Thoracic aorta (tissue), 2 donors: ENCODE results near the gene CD80. TPM values are rescaled to one million over a fixed set of nuclear protein-coding genes. Genes with fewer than 3 reads are reported as not detected.

Experiments
- ATAC-seq: fragments of 150-250 bp; one replicate; pipeline ENCODE4 v1.8.0; 2017; ENCODE audit warnings: low read depth; ENCODE audit not compliant: insufficient number of reproducible peaks, low FRiP score
- DNase-seq: peaks from one replicate; pipeline ENCODE4 v3.0.0-alpha.2; 2020; ENCODE audit warnings: low spot score
- H3K27ac ChIP-seq, 2 donors: fragments of 200-600 bp; sonication (generic); 1 replicate in 1 of 2; 2 replicates in 1 of 2; pipeline ENCODE4 v1.5.1; 2016; ENCODE audit warnings: mild to moderate bottlenecking in 2 of 2, moderate library complexity in 2 of 2
- H3K27me3 ChIP-seq: fragments of 200-600 bp; sonication (generic); replicated peaks from 2 replicates; pipeline ENCODE4 v1.6.0; 2016; ENCODE audit warnings: mild to moderate bottlenecking; ENCODE audit not compliant: insufficient read depth
- H3K36me3 ChIP-seq: fragments of 200-600 bp; sonication (generic); one replicate; pipeline ENCODE4 v1.5.1; 2016
- H3K4me1 ChIP-seq, 2 donors: fragments of 200-600 bp; sonication (generic); 1 replicate in 1 of 2; 2 replicates in 1 of 2; pipeline versions ENCODE4 v1.5.1 to v1.6.0; 2016; ENCODE audit warnings: low read depth in 2 of 2, mild to moderate bottlenecking in 1 of 2; ENCODE audit not compliant: control insufficient read depth in 1 of 2
- H3K4me3 ChIP-seq: fragments of 200-600 bp; sonication (generic); 2 replicates; pipeline ENCODE4 v1.5.1; 2016; ENCODE audit warnings: mild to moderate bottlenecking
- H3K9me3 ChIP-seq: fragments of 200-600 bp; sonication (generic); 2 replicates; pipeline ENCODE4 v1.5.1; 2016
- total RNA-seq, 2 donors: library from RNA; depleted of rRNA; stranded (reverse); fragments of >200 nt; gene quantifications; one replicate each; pipeline versions ENCODE4 v1.1.0 to v1.2.3, GENCODE V29; 2016
- TF ChIP-seq, protein P1 (sequence below): fragments of 200-600 bp; sonication (generic); IDR thresholded peaks from one replicate; pipeline ENCODE4 v1.5.1; 2019; ENCODE audit warnings: antibody characterized with exemption

The CD80 gene
- total RNA-seq, 2 donors from 2014 or later = 0.14 TPM; not detected in 1

DNA sequence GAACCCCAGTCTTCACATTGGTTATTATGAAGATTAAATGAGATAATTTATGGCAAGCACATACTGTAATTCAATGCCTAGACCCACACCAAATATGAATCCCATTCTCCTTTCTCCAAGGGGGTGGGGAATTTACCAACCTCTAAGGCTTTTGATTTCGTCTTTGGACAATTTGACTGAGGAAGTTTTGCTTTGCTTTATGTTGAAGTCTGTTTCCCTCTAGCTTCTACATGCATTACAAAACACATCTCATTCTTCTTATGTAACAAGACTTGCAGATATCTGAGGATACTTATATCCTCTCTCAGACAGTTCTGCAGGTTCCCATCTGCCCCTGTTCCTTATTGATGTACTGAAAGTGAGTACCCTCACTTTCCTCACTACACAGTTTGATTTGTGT is 12.2 kb downstream of the CD80 start:
- TF ChIP-seq, protein P1, sequence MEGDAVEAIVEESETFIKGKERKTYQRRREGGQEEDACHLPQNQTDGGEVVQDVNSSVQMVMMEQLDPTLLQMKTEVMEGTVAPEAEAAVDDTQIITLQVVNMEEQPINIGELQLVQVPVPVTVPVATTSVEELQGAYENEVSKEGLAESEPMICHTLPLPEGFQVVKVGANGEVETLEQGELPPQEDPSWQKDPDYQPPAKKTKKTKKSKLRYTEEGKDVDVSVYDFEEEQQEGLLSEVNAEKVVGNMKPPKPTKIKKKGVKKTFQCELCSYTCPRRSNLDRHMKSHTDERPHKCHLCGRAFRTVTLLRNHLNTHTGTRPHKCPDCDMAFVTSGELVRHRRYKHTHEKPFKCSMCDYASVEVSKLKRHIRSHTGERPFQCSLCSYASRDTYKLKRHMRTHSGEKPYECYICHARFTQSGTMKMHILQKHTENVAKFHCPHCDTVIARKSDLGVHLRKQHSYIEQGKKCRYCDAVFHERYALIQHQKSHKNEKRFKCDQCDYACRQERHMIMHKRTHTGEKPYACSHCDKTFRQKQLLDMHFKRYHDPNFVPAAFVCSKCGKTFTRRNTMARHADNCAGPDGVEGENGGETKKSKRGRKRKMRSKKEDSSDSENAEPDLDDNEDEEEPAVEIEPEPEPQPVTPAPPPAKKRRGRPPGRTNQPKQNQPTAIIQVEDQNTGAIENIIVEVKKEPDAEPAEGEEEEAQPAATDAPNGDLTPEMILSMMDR = no peak
- no peak overlapping the region for H3K27ac ChIP-seq
- no peaks in the 10 kb centered on the region for H3K36me3 ChIP-seq
- H3K4me1 ChIP-seq = no peaks in the 10 kb centered on the region
- H3K4me3 ChIP-seq = no peak overlapping the region
- no peak for DNase-seq
- H3K27me3 ChIP-seq = no peaks in the 10 kb centered on the region
- no peaks in the 10 kb centered on the region for H3K9me3 ChIP-seq
- no peak for ATAC-seq

DNA sequence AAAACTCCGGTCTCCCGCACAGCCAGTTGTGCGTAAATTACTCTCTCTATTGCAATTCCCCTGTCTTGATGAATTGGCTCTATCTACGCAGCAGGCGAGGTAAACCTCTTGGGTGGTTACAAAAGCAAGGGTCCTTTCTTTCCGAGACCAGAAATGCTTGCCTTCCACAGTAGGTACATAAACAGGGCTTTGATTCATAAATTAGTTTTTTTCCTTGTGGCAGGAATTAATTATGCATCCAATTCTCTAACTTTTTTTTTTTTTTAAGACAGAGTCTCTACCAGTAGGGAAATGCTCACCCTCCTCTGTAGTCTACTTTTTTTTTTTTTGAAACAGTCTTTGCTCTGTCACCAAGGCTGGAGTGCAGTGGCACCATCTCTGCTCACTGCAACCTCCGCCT is 16.3 kb downstream of the CD80 start:
- TF ChIP-seq, protein P1 = no peak

GRCh38 chr3:119542168-119542767 is 17.1 kb downstream of the CD80 start:
- no peaks in the 10 kb centered on the region for H3K4me1 ChIP-seq
- no peaks in the 10 kb centered on the region for H3K27me3 ChIP-seq
- DNase-seq (no peak), ATAC-seq (no peak)
- no peaks in the 10 kb centered on the region for H3K36me3 ChIP-seq
- H3K27ac ChIP-seq = no peak overlapping the region
- TF ChIP-seq, protein P1 = no peak
- H3K9me3 ChIP-seq = no peaks in the 10 kb centered on the region
- H3K4me3 ChIP-seq = no peak overlapping the region

More for the DNA sequence above, 16.3 kb downstream of the CD80 start:
- ATAC-seq = no peak
- Histone ChIP-seq H3K27ac (no peak overlapping the region), H3K4me1 (no peaks in the 10 kb centered on the region), H3K4me3 (no peak overlapping the region), H3K27me3 (no peaks in the 10 kb centered on the region), H3K36me3 (no peaks in the 10 kb centered on the region), H3K9me3 (no peaks in the 10 kb centered on the region)
- no peak for DNase-seq

GRCh38 chr3:119541547-119541946 is 17.9 kb downstream of the CD80 start:
- no peaks in the 10 kb centered on the region for H3K36me3 ChIP-seq
- no peak overlapping the region for H3K4me3 ChIP-seq
- no peaks in the 10 kb centered on the region for H3K27me3 ChIP-seq
- no peaks in the 10 kb centered on the region for H3K9me3 ChIP-seq
- no peak overlapping the region for H3K27ac ChIP-seq
- H3K4me1 ChIP-seq = no peaks in the 10 kb centered on the region
- TF ChIP-seq, protein P1 = no peak
- DNase-seq (no peak), ATAC-seq (no peak)

DNA sequence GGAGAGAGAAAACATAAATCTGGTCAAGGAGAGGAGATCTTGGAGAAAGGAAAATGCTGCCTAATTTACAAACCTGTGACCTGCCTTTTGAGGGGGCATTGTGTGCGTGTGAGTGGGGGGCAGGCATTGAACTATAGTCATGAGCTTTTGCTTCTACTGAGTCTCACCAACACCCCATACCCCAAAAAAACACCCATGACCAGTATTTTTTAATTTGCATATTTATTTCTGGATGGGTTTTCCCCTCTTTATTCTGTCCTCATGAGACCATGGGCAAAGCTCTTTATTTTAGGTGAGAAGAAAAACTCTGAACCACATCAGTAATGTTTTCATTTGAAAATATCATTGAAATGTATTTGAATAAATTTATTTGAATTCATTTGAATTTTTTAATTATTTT is 20.6 kb downstream of the CD80 start:
- DNase-seq = no peak
- no peaks in the 10 kb centered on the region for H3K27me3 ChIP-seq
- H3K27ac ChIP-seq = no peak overlapping the region
- H3K9me3 ChIP-seq = no peaks in the 10 kb centered on the region
- no peak for ATAC-seq
- no peaks in the 10 kb centered on the region for H3K4me1 ChIP-seq
- TF ChIP-seq, protein P1 = no peak
- no peaks in the 10 kb centered on the region for H3K36me3 ChIP-seq
- H3K4me3 ChIP-seq = no peak overlapping the region
